ENCODE data around the gene MARVELD3.

MARVELD3 gene

DNA sequence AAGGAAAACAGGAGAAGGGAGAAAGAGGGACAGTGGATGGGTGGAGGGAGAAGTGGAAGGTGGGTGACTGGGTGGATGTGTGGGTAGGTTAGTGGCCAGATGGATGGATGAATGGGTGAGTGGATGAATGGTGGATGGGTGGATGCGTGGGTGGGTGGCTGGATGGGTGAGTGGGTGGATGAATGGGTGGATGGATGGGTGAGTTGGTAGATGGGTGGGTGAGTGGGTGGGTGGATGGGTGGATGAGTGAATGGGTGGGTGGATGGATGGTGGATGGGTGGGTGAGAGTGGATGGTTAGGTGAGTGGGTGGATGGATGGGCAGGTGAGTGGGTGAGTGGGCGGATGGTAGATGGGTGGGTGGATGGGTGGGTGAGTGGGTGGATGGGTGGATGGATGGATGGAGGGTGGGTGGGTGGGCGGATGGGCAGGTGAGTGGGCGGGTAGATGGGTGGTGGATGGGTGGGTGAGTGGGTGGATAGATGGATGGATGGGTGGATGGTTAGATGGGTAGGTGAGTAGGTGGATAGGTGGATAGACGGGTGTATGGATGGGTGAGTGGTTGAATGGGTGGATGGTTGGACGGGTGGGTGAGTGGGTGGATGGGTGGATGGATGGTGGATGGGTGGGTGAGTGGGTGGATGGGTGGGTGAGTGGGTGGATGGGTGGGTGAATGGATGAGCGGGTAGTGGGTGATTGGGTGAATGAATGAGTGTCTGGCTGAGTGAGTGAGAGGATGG, 702 bp upstream of the MARVELD3 start:
- Histone ChIP-seq H3K9ac (ENCODE audit: low read depth, low read length) (no peak overlapping the region), H3K27me3 (ENCODE audit: control insufficient read depth, insufficient read depth, low read length) (no peaks in the 10 kb centered on the region), H3K9me3 (ENCODE audit: control insufficient read depth, insufficient read depth, low read length) (no peaks in the 10 kb centered on the region), H3K4me1 (ENCODE audit: control insufficient read depth, insufficient read depth, low read length) (peaks cover 5% of the 10 kb centered on the region), H3K4me3 (ENCODE audit: low read depth, low read length) (peak overlapping the region; percentile 86), H3K36me3 (ENCODE audit: control insufficient read depth, insufficient read depth, low read length) (peaks cover 4% of the 10 kb centered on the region)

DNA sequence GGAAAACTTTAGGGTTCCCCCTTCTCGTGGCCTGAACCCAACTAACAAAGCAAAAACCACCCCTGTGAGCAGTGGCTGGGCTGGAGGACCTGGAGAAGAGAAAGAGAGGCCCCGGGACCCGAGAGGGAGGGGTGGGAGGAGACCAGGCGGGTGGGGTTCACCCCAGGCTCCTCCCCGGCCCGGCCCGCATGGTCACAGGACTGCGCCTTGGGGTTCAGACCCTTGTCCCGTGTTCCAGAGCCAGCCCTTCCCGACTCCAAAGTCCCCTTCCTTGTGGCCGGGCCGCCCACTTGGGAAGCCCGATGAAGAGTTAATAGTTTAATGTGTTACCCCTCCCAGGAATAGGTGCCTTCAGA, 852 bp downstream of the MARVELD3 start:
- H3K4me1 ChIP-seq (ENCODE audit: control insufficient read depth, insufficient read depth, low read length), result peaks cover 5% of the 10 kb centered on the region
- no peaks in the 10 kb centered on the region for H3K27me3 ChIP-seq (ENCODE audit: control insufficient read depth, insufficient read depth, low read length)
- H3K36me3 ChIP-seq (ENCODE audit: control insufficient read depth, insufficient read depth, low read length), result peaks cover 4% of the 10 kb centered on the region
- no peaks in the 10 kb centered on the region for H3K9me3 ChIP-seq (ENCODE audit: control insufficient read depth, insufficient read depth, low read length)
- peak overlapping the region; percentile 81 for H3K9ac ChIP-seq (ENCODE audit: low read depth, low read length)
- H3K4me3 ChIP-seq (ENCODE audit: low read depth, low read length), result peak overlapping the region; percentile 86

DNA sequence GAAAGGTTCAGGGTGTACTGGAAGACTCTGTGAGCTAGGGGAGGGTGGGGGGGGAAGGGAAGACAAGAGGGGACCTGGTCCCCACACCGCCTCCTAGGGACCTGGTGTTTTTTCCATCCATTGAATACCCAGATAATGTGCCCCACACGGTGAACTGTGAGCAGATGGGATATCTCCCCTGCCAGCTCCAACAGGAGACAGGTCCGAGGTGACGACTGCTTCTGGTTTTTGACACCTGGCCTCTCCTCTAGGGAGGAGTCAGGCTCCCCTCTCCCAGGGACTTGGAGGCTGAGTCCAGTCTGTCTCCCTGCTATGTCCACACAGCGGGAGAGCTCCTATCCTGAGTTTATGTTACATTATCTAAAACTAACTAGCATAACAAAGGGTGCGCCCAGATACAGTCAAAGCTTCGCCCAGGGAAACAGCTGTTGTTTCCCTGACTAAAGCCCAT, 1.8 kb downstream of the MARVELD3 start:
- Histone ChIP-seq H3K4me3 (ENCODE audit: low read depth, low read length) (peak overlapping the region; percentile 86), H3K36me3 (ENCODE audit: control insufficient read depth, insufficient read depth, low read length) (peaks cover 4% of the 10 kb centered on the region), H3K9ac (ENCODE audit: low read depth, low read length) (no peak overlapping the region), H3K4me1 (ENCODE audit: control insufficient read depth, insufficient read depth, low read length) (peaks cover 5% of the 10 kb centered on the region), H3K9me3 (ENCODE audit: control insufficient read depth, insufficient read depth, low read length) (no peaks in the 10 kb centered on the region), H3K27me3 (ENCODE audit: control insufficient read depth, insufficient read depth, low read length) (no peaks in the 10 kb centered on the region)

DNA sequence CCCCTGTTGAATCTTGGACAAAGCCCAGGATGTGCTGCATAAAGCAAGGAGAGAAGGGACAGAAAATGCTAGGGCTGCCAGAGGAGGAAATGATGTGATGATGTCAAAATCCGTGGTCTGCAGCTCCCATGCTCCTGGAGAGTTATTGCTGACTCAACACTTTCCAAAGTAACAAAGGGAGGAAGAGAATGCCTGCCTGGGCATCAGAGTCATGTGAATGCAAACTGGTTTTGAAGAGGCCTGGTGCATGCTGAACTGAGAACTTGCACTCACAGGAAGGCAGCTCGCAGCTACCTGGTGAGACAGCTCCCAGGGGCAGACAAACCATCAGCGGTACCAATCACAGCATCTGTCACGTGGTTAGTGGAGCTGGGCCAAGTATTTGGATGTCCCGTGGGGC, 2.8 kb downstream of the MARVELD3 start:
- Histone ChIP-seq H3K9ac (ENCODE audit: low read depth, low read length) (no peak overlapping the region), H3K9me3 (ENCODE audit: control insufficient read depth, insufficient read depth, low read length) (no peaks in the 10 kb centered on the region), H3K4me3 (ENCODE audit: low read depth, low read length) (no peak overlapping the region), H3K4me1 (ENCODE audit: control insufficient read depth, insufficient read depth, low read length) (peaks cover 5% of the 10 kb centered on the region), H3K36me3 (ENCODE audit: control insufficient read depth, insufficient read depth, low read length) (peaks cover 4% of the 10 kb centered on the region), H3K27me3 (ENCODE audit: control insufficient read depth, insufficient read depth, low read length) (no peaks in the 10 kb centered on the region)

DNA sequence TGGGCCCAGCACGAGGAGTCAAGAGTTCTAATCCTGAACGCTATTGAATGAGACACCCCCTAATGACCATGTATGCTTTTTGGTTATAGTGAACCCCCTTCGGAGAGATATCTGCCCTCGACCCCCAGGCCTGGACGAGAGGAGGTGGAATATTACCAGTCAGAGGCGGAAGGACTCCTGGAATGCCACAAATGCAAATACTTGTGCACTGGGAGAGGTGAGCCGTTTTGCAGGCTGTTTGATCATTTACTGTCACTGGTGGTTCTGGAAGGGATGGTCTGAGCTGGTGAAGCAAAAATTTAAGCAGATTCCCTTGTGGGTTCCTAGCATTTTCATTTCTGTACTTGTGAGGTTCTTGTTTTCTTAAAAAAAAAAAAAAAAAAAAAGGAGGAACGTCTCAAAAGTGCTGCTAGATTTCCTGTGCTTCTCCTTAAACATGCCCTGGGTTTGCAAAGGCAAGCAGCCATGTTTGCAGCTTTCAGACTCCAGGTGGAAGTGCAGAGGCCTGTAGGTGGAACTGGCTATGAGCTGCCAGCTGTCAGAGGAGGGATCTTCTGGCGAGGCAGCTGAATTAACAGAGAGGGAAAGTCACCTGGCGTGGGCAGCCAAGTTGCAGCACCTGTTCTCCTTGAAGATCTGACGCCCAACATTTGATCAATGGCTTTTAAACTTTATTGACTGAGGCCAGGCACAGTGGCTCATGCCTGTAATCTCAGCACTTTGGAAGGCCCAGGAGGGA, 3.5 kb downstream of the MARVELD3 start:
- H3K27me3 ChIP-seq (ENCODE audit: control insufficient read depth, insufficient read depth, low read length), result no peaks in the 10 kb centered on the region
- H3K9ac ChIP-seq (ENCODE audit: low read depth, low read length), result no peak overlapping the region
- H3K4me3 ChIP-seq (ENCODE audit: low read depth, low read length), result no peak overlapping the region
- peaks cover 5% of the 10 kb centered on the region for H3K4me1 ChIP-seq (ENCODE audit: control insufficient read depth, insufficient read depth, low read length)
- peaks cover 4% of the 10 kb centered on the region for H3K36me3 ChIP-seq (ENCODE audit: control insufficient read depth, insufficient read depth, low read length)
- no peaks in the 10 kb centered on the region for H3K9me3 ChIP-seq (ENCODE audit: control insufficient read depth, insufficient read depth, low read length)

DNA sequence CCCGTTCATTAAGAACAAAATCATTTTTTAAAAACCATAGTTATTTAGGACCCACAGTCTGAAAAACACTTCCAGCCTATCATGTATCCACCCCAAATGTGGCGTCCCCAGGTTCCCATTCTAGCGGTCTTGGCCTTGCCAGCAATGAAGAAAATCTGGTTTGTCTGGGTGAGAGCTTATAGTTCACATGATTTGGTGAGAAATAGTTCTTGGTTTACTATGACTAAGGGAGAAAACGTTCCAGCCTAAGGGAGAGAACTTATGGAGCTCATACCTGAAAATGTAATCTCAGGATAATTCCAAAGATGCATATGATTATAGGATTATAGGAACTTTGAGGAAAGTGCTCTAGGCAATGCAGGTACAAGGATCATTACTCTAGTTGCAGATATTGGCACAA, 4.8 kb downstream of the MARVELD3 start:
- H3K27me3 ChIP-seq (ENCODE audit: control insufficient read depth, insufficient read depth, low read length), result no peaks in the 10 kb centered on the region
- H3K4me3 ChIP-seq (ENCODE audit: low read depth, low read length), result no peak overlapping the region
- H3K9ac ChIP-seq (ENCODE audit: low read depth, low read length), result no peak overlapping the region
- H3K36me3 ChIP-seq (ENCODE audit: control insufficient read depth, insufficient read depth, low read length), result peaks cover 4% of the 10 kb centered on the region
- peaks cover 5% of the 10 kb centered on the region for H3K4me1 ChIP-seq (ENCODE audit: control insufficient read depth, insufficient read depth, low read length)
- H3K9me3 ChIP-seq (ENCODE audit: control insufficient read depth, insufficient read depth, low read length), result no peaks in the 10 kb centered on the region

DNA sequence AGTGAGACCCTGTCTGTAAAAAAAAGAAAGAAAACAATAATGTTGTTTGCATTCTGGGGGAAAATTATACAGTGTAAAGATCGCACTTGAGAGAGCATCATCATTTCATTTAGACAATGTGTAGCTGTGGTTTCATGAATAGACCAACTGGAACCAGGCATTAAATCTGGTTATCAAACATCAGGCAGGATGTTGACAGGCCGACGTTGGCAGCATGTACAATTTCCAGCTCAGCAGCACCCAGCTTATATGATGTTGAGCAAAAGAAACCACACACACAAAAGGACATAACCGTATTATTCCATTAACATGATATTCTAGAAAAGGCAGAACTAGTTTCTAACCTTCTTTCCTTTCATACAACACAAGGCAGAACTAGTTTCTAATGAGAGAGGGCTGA, 5.8 kb downstream of the MARVELD3 start:
- H3K4me3 ChIP-seq (ENCODE audit: low read depth, low read length), result no peak overlapping the region
- H3K9me3 ChIP-seq (ENCODE audit: control insufficient read depth, insufficient read depth, low read length), result no peaks in the 10 kb centered on the region
- no peak overlapping the region for H3K9ac ChIP-seq (ENCODE audit: low read depth, low read length)
- H3K27me3 ChIP-seq (ENCODE audit: control insufficient read depth, insufficient read depth, low read length), result no peaks in the 10 kb centered on the region
- peaks cover 4% of the 10 kb centered on the region for H3K36me3 ChIP-seq (ENCODE audit: control insufficient read depth, insufficient read depth, low read length)
- peaks cover 6% of the 10 kb centered on the region for H3K4me1 ChIP-seq (ENCODE audit: control insufficient read depth, insufficient read depth, low read length)

DNA sequence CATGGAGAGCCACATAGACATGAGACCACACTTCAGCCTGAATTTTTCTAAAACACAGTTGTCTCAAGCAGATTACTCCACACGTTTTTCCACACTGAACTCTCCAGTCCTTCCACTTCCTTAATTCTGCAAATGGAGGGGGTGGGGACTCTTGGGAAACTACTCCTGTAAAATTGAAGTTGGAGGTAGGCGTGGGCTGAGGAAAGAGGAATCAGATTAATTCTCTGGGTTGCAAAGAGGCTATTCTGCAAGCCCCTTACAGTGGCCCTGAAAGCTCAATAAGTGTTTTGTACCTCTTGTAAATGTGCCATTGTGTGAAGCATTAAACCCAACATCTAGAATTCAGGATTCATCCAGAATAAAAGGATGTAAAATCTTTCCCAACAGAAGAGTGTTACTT, 9.6 kb downstream of the MARVELD3 start:
- Histone ChIP-seq H3K36me3 (ENCODE audit: control insufficient read depth, insufficient read depth, low read length) (no peaks in the 10 kb centered on the region), H3K27me3 (ENCODE audit: control insufficient read depth, insufficient read depth, low read length) (no peaks in the 10 kb centered on the region), H3K4me3 (ENCODE audit: low read depth, low read length) (no peak overlapping the region), H3K9me3 (ENCODE audit: control insufficient read depth, insufficient read depth, low read length) (no peaks in the 10 kb centered on the region), H3K9ac (ENCODE audit: low read depth, low read length) (no peak overlapping the region), H3K4me1 (ENCODE audit: control insufficient read depth, insufficient read depth, low read length) (peaks cover 10% of the 10 kb centered on the region)

DNA sequence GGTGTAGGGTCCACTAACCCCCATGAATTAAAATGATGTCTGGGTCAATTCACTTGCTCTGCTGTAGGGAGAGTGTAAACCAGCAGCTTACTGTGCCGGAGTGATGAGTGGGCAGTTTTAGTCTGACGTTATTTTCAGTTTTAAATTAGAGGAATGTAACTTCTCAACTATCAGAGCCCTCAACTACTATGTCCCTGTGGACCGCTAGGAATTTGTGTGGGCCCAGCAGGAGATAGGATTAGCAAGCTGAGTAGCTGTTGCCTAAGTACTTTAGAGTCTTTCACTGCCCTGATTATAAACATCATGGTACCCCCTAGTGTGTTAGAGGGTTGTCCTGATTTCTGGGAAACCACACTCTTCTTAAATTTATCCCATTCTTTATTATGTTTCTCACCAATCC, 11.4 kb downstream of the MARVELD3 start:
- Histone ChIP-seq H3K9ac (ENCODE audit: low read depth, low read length) (no peak overlapping the region), H3K4me3 (ENCODE audit: low read depth, low read length) (no peak overlapping the region), H3K9me3 (ENCODE audit: control insufficient read depth, insufficient read depth, low read length) (no peaks in the 10 kb centered on the region), H3K4me1 (ENCODE audit: control insufficient read depth, insufficient read depth, low read length) (peaks cover 10% of the 10 kb centered on the region), H3K27me3 (ENCODE audit: control insufficient read depth, insufficient read depth, low read length) (no peaks in the 10 kb centered on the region), H3K36me3 (ENCODE audit: control insufficient read depth, insufficient read depth, low read length) (no peaks in the 10 kb centered on the region)

DNA sequence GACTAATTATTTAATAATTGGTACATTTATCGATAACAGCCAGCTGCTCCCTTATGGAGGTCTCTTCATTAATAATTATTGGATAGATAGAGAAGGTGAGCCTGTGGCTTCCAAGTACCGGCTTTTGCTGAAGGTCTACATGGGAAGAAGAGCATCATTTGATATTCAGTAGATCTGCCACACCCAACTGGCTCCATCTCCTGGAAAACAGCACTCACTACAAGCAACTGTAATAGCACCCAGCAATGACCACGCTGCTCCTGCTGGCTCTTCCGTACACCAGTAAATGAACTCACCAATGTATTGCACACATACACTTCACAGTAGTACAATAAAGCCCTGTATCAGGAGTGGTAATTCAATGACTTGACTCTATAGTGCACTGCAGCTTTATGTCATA, 19.5 kb downstream of the MARVELD3 start:
- no peak overlapping the region for H3K4me3 ChIP-seq (ENCODE audit: low read depth, low read length)
- H3K36me3 ChIP-seq (ENCODE audit: control insufficient read depth, insufficient read depth, low read length), result peaks cover 12% of the 10 kb centered on the region
- H3K9me3 ChIP-seq (ENCODE audit: control insufficient read depth, insufficient read depth, low read length), result no peaks in the 10 kb centered on the region
- H3K4me1 ChIP-seq (ENCODE audit: control insufficient read depth, insufficient read depth, low read length), result no peaks in the 10 kb centered on the region
- no peaks in the 10 kb centered on the region for H3K27me3 ChIP-seq (ENCODE audit: control insufficient read depth, insufficient read depth, low read length)
- H3K9ac ChIP-seq (ENCODE audit: low read depth, low read length), result no peak overlapping the region

DNA sequence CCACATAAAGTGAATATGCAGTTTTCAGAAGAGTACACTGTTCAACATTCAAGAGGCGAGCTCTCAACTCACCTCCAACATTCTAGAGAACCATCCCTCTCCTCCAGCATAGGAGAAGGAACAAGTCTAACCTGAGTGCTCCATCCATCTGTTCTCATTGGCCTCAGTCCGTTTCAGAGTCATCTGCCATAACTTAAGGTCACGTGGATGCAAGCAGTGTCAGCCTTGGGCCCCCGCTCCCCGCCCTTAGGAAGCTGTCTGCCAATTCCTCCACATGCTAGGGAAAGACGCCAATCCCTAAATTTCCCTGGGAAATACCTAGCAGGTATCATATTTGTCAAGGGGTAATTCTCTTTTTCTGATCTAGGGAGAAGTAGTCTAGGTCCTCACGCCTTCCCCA, 21.4 kb downstream of the MARVELD3 start:
- H3K9ac ChIP-seq (ENCODE audit: low read depth, low read length), result no peak overlapping the region
- peaks cover 12% of the 10 kb centered on the region for H3K36me3 ChIP-seq (ENCODE audit: control insufficient read depth, insufficient read depth, low read length)
- no peaks in the 10 kb centered on the region for H3K4me1 ChIP-seq (ENCODE audit: control insufficient read depth, insufficient read depth, low read length)
- H3K4me3 ChIP-seq (ENCODE audit: low read depth, low read length), result no peak overlapping the region
- H3K9me3 ChIP-seq (ENCODE audit: control insufficient read depth, insufficient read depth, low read length), result no peaks in the 10 kb centered on the region
- no peaks in the 10 kb centered on the region for H3K27me3 ChIP-seq (ENCODE audit: control insufficient read depth, insufficient read depth, low read length)

DNA sequence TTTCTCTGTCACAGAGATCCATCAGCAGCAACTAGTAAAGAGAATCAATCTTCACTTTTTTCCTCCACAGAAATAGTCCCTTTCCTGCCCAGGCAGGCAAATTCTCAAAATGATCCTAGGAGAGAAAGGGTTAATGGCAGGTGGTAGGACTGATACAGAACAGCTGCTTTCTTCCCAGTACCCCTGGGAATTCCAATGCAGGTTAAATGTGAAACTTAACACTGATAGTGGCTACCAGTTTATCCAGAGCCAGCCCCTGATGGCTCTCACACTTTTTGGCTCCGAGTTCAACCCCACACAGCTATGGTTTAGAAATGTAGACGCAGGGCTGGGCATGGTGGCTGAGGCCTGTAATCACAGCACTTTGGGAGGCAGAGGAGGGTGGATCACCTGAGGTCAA, 22.2 kb downstream of the MARVELD3 start:
- no peaks in the 10 kb centered on the region for H3K9me3 ChIP-seq (ENCODE audit: control insufficient read depth, insufficient read depth, low read length)
- H3K4me3 ChIP-seq (ENCODE audit: low read depth, low read length), result no peak overlapping the region
- H3K27me3 ChIP-seq (ENCODE audit: control insufficient read depth, insufficient read depth, low read length), result no peaks in the 10 kb centered on the region
- H3K36me3 ChIP-seq (ENCODE audit: control insufficient read depth, insufficient read depth, low read length), result peaks cover 12% of the 10 kb centered on the region
- no peak overlapping the region for H3K9ac ChIP-seq (ENCODE audit: low read depth, low read length)
- H3K4me1 ChIP-seq (ENCODE audit: control insufficient read depth, insufficient read depth, low read length), result no peaks in the 10 kb centered on the region

Measured in iPS-15b (cell line).